Dermis microvascular lymphatic vessel endothelial cell (primary cell): ENCODE measurements around the gene RNF114. TPM values are rescaled to one million over a fixed set of nuclear protein-coding genes. Genes with fewer than 3 reads are reported as not detected.
A peak's percentile ranks its signal among the peaks of the same experiment; 100 is the strongest.
"Not testable (repeated sequence)": the region's sequence is repeated elsewhere in the genome, so short reads cannot be mapped to it uniquely, and the experiment has no call there.

Source experiments
- DNase-seq, 2 donors: peaks; one replicate each; pipeline versions ENCODE4 v3.0.0 to v3.0.0-alpha.2; 2010; ENCODE audit warnings: low read depth in 2 of 2
- total RNA-seq: library from RNA; depleted of rRNA; stranded (reverse); fragments of >200 nt; gene quantifications from 2 replicates; pipeline ENCODE4 v1.2.1, GENCODE V29; 2014

RNF114 gene, protein sequence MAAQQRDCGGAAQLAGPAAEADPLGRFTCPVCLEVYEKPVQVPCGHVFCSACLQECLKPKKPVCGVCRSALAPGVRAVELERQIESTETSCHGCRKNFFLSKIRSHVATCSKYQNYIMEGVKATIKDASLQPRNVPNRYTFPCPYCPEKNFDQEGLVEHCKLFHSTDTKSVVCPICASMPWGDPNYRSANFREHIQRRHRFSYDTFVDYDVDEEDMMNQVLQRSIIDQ
- 30.8 and 47.2 TPM in 2 replicates for total RNA-seq

DNA sequence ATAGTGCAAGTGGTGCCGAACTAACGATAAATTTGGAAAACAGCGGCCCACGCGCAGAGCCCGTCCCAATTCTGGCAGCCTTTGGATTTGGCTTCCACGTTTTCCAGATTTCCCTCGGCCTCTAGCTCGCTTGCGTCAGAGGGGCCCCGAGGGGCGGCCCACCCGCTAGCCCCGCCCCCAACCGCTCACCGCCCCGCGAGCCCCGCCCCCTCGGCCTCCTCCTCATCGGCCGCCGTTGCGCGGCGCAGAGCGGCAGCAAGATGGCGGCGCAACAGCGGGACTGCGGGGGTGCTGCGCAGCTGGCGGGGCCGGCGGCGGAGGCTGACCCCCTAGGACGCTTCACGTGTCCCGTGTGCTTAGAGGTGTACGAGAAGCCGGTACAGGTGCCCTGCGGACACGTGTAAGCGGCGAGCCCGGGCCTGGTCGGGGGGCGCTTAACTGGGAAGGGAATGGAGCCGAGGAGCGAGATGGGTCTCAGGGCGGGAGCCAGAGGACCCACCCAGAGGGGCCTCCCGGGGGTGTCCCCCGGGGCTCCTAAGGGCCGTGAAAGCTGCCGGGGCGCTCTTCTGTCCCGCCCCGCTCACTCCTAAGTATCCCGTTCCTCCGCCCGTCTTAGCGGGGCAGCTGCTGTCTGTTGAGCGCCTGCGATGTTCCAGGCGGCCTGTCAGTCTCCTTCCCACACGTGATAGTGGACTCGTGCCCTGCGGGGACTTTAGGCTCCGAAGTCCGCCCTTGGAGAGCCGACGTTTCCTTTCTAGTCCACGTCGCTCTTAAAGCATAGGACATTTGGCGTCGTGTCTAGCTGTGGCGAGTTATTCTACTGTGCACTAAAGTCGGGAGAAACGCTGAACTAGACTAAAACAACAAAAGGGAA lies at the start of gene RNF114:
TSS of gene RNF114 (plus strand) at position 245 of the 874 bp plus-strand sequence. CDS start at position 261, 16 bp downstream.
- DNase-seq, result peak; percentile 78 to 88

DNA sequence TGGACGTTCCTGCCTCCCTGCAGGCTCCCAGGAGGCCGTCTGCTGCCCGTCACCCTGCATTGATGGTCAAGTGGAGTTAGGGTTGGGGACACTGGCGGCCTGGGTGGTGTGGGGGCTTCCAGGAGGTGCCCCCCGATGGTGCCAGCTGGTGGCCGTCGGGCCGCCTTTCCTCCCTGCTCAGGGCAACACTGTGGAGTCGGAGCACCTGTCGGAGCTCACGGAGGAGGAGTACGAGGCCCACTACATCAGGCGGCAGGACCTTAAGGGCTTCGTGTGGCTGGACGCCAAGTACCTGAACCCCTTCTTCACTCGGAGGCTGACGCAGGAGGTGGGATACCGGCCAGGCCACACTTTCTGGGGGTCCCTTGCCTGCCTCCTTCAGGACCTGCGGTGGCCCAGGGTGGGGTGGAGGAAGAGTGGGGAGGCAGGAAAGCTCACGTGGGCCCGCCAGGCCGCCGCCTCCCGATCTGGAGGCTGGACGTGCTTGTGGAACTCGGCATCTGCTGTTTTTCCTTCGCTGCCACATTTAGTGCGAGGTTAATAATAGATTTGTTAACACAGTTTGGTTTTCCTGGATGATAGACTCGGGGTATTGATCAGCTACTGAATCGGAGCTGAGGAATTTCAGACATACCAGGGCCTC lies 49.5 kb upstream of the RNF114 start:
- DNase-seq, result no peak

DNA sequence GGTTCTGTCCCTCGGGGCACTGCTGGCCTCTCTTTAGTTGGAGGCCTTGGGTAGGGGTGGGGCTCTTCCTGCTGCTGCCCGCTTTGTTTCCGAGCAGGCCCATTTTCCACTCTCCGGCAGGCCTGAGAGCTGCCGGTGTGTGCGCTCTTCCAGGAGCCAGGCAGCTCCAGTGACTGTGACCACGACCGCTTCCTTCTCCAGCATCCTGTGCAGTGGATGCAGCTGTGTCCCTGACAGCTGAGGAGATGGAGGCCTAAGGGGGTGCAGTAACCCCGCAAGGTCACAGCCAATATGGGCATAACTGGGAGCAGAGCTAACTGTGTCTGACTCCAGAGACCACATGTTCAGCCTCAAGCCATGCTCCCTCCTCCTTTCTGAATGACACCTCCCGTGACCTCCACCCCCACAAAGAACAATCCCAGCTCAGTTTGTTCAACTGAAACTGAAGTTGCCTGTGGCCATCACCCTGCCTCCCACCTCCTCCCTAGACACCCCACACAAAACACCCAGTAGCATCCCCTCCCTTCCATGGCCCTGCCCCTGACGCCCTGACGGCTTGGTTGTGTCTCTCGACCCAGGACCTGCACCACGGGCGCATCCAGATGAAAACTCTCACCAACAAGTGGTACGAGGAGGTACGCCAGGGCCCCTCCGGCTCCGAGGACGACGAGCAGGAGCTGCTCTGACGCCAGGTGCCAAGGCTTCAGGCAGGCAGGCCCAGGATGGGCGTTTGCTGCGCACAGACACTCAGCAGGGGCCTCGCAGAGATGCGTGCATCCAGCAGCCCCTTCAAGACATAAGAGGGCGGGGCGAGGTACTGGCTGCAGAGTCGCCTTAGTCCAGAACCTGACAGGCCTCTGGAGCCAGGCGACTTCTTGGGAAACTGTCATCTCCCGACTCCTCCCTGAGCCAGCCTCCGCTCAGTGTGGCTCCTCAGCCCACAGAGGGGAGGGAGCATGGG lies 48.7 kb upstream of the RNF114 start:
- no peak for DNase-seq

DNA sequence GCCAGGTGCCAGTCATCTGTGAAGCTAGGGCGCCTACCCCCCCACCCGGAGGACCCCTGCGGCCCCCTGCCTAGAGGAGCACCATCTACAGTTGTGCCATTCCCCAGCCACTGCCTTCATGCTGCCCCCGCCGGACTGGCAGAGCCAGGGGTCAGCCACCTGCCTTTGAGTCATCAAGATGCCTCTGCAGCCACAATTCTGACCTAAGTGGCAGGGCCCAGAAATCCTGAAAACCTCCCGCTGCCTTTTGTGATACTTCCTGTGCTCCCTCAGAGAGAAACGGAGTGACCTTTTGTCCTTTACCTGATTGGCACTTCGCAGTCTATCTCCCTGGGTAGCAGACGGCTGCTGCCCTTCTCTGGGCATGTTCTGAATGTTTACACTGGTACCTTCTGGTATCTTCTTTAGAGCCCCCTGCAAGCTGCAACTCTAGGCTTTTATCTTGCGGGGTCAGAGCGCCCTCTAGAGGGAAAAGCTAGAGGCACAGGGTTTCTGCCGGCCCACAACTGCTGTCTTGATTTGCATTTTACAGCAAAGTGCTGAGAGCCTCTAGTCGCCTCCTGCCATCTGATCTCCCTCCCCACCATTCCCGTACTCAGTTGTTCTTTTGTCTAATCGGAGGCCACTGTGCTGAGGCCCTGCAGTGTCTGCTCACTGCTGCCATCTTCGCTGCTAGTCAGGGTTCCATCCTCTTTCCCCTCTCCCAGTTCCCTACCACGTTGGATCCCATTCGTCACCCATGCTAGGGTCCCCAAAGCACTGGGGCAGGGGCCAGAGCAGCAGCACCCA lies 47.8 kb upstream of the RNF114 start:
- peak; percentile 23 to 63 for DNase-seq

DNA sequence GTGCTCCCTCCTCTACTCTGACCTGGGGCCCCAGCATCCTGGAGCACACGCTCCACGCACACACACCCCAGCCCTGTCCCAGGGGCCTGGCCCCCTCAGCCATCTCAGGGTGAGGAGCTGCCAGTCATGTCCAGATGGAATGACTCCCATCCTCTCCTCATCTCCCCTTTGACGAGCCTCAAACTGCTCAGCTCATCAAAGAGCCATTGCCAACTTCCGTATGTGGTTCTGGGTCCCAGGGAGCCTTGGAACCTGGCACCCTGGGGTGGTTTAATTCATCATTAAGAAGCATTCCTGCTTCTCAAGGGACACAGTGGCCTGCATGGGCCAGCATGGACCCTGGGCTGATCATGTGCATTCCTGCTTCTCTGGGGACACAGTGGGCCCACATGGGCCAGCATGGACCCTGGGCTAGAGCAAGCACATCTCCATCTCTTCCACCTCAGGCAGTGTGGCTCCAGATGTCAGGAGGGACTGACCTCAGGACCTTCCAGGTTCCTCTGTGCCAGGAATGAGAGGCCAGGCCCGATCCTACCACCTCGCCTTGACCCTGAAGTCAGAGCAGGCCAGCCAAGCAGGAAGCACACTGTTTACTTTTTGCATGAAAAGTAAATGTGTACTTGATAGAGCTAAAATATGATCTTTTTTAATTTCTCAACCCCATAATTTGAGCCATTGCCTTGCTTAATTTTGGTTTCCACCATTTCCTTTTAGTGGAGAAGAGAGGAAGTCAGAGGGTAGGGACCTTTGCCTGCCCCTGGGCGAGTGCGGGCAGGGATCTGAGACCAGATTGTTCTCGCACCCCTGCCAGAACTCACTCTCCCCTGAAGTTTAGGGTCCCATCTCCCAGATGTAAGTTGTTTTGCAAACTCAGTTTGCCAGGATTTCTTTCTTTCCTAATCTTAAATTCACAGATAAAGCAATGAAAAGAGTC lies 46.9 kb upstream of the RNF114 start:
- DNase-seq, result no peak

DNA sequence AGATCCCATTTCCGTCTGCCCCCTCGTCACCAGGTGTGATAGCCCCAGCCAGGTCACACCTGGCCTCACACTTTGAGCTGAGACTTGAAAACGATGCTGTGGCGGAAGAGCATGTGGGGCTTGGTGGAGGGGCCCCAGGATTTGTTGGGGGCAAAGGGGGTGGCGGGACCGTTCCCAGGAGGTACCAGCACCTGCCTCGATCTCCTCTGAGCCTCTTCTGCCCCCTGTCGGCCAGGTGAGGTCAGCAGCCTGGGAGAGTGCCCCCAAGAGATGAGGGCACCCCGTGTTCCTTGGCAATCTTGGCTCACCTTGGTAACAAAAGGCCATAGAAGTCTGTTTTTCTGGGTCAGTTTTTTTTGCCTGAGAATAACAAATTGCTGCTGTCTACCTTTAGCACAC lies 46.3 kb upstream of the RNF114 start:
- no peak for DNase-seq

DNA sequence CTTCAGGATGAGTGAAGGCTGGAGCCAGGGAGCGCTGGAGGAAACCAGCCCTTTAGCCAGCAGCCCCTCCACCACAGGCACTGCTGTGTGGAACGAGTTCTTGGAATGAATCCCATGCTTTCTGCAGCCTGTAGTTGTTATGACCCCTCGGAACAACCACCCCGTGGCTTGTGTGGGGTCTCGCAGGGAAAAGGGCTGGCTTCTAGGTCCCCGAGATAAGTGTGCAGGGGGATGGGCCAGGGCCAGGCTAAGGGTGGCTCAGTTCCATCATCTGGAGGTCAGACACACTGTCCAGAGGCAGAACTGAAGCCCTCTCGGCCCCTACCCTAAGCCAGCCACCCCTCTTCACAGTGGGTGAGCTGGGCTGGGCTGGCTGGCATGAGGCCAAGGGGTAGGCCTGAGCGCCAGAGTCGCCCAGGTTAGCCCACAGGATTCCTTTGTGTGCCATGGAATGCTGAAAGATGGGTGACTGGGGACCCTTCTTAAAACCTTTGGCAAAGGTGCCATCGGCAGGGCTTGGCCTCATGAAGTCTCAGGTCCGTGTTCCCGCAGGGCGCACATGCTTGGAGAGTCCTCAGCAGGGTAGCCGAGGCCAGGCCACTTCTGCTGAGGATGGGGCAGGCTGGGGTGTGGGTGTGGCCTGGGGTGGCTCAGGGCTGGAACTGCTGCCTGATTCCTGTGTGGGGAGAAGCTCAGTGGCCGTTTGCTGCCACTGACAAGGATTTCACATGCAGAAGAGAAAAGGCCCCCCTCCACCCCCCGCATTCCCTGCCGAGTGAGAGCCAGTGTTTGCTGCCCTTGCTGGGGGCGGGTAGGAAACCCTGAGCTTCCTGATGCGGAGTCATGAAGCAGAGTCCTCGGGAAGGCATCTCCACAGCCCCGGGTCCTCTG lies 45.5 kb upstream of the RNF114 start:
- DNase-seq, result peak in 1 of 2 donors; percentile 37

DNA sequence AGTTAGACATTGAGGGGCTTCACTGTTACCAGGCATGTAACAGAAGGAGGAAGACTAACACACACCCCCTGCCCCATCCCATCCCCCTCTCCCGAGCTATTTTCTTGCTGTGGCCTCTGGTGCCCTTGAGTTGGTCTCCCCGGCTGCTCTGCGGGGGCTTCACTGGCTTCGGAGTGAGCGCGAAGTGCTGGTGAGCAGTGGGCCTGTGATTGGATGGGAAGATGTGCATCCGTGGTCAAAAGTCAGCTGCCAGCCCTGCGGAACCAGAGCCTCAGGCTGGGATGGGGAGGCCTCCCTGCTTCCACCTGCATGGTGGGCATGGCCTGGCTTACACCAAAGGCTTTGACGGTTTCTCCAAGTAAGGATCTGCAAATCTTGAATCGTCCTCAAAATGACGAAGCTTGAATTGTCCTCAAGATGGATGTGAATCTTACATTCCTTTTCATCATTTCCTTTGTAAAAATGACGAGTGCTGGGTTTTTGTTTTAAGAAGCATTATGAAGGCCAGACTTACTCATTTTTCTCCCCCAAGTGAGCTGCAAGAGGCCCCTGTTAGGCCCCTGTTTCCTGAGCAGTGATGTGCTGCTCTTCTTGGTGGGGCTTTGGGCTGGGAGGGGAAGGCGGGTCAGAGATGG lies 44.6 kb upstream of the RNF114 start:
- no peak for DNase-seq

DNA sequence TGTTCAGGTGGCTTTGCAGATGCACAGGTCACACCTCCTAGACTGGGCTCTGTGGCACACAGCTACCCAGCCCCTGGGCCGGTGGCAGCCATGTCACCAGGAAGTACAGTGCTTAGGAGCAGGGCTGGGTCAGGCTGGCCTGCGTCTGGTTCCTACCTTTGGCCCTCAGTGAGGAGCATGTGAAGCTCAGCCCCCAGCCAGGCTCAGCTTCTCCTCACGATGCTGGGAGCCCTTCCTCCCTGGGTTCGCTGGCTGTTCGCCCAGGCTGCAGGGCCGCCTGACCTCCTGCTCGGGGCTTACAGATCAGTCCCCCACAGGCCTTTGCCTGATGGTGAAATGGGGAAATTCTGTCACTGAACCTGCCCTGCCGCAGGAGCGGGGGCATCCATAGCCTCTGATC lies 43.9 kb upstream of the RNF114 start:
- no peak for DNase-seq

DNA sequence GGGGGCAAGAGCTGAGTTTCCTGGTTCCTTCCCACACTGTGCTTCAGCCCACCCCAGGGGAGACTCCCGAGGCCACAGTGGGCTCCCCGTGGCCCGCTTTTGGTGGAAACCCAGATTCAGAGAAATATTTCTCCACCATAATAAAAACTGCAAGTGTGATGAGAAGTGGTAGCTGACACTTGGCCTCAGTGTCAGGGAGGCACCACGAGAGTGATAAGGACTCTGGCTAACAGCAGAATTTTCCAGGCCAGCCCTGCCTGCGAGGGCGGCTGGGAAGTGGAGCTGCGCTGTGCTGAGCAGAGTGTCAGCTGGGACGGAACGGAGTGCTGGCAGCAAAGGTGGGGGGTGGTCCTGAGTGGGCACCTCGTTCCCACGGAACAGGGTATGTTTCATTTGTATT lies 43.4 kb upstream of the RNF114 start:
- no peak for DNase-seq

DNA sequence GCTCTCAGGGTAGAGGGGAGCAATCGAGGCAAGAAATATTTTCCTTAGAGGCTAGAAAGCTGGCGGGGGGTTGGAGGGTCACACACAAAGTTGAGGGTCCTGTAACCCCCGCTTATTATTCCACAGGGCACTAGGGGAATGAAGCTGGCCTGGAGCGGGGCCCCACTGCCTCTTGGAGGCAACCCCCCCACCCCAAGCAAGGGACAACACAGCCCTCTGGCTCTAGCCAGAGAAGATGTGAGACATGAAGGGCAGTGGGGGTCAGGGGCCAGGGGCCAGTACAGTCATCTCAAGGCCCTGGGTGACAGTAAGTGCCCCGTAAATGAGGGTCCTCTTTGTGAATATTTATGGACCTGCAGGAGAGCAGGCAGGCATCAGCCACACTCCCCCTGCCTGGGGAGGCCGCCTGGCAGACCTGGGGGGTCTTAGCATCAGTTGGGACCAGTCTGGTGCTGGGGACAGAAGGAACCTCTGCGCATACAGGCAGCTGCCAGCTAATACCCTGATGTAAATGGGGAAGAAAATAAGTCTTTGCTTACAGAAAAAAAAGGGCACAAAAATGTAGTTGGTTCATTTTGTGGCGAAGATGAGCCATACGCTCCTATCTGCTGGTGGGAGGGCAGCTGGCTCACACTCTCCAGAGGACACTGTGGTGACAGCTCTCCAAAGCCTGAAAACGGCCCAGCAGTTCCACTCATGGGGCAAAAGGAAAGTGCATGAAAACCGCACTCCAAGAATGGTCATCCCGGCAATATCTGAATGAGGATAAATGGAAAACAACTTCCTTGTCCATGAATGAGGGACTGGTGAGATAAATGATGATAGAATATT lies 42.7 kb upstream of the RNF114 start:
- DNase-seq, result no peak

DNA sequence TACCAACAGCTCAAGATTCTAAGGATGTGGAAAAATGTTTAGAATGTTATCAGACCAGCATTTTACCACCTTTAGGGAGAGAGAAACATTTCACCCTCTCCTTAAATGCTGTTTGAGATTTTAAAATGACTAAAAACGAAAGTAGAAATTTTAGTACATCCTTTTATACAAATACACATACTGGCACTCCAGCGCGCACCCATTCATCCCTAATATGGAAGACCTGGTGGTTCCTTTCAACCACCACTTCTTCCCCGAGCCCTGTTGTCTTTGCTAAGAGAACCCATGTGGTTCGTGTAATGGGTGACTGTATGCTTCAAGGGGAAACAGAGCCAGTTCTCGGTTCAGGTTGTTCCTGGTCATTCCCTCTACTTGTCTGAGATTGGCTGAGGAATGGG lies 42.1 kb upstream of the RNF114 start:
- no peak for DNase-seq

DNA sequence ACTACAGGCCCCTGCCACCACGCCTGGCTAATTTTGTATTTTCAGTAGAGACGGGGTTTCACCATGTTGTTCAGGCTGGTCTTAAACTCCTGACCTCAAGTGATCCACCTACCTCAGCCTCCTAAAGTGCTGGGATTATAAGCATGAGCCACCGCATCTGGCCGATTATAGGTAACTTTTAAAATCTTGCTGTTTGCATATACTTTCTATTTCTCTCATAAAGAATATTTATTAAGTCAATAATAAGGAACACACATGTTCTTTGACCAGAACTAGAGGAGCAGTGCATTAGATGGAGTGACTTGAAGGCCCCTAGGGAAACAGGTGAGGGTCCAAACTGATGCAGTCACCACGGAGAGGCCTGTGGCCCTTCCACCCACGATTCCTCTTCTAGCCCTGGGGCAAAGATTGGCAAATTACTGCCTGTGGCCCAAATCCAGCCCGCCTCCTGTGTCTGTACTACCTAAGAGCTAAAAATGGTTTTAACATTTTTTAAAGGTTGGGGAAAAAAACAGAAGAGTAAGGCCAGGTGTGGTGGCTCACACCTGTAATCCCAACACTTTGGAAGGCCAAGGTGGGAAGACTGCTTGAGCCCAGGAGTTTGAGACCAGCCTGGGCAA lies 40.6 kb upstream of the RNF114 start:
- DNase-seq, result not testable (repeated sequence)

DNA sequence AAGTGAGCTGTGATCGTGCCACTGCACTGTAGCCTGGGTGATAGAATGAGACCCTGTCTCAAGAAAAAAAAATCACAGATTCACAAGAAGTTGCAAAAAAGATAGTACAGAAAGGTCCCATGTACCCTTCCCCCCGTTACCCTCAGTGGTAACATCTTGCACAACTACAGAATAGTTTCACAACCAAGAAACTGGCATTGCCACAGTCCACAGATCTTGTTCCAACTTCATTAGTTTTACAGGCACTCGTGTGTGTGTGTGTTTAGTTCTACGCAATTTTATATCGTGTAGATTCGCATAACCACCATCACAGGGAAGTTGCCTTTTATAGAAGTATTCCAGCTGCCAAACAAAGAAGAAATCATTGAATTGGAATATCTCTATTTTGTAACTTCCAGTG lies 40.0 kb upstream of the RNF114 start:
- DNase-seq, result no peak

DNA sequence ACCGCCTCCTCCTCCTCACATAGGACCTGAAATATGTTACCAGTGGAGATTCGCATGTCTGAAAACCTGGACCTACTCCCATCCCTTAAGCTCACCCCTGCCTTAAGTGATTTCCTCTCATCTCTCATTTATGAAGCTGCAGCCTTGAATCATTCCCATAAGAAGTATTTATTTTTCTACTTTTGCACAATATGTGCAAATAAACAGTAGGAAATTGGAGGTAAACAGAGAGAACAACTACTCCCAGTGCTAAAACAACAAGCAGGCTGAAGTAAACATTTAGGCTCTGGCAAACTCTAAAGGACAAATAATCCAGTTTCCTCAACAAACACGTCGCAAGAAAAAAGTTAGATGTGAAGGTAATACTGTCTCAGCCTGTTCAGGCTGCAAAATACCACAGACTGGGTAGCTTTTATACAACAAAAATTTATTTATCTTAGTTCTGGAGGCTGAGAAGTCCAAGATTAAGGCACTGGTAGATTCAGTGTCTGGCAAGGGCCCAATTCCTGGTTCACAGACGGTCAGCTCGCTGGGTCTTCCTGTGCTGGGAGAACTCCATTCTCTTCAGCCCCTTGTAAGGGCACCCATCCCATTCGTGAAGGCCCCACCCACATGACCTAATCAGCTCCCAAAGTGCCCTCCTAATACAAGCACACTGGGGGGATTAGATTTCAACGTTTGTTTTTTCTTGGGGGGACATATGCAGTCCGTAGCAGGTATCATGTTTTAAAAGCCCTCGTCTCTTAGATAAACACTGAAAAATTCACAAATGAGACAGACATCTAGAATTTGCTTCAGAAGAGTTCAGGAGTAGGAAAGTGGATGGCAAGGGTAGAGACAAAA lies 36.4 kb upstream of the RNF114 start:
- DNase-seq, result no peak

DNA sequence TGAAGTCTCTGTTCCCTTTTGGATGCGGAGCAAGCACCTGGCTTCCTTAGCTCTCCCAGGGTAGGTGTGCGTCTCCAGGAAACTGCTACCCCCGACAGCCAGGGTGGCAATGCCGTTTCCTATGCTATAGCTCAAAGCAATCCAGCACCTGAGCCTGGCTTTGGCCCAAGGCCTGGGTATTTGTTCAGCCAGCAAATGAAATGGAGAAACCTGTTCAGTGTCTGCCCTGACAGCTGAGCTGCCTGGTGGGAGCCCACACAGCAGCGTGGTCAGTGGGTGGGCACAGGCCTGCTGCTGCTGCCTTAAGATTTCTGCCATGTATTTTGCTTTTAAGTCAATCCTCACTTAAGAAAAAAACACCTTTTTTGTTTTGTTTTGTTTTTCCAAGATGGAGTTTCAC lies 34.6 kb upstream of the RNF114 start:
- DNase-seq, result no peak
